ENCODE results near the gene SASH1. TPM values are rescaled to one million over a fixed set of nuclear protein-coding genes. Genes with fewer than 3 reads are reported as not detected.

Gene SASH1
- total and polyA plus RNA-seq, 8 donors, result 5.8 to 82.6 (median 16.3) TPM

DNA sequence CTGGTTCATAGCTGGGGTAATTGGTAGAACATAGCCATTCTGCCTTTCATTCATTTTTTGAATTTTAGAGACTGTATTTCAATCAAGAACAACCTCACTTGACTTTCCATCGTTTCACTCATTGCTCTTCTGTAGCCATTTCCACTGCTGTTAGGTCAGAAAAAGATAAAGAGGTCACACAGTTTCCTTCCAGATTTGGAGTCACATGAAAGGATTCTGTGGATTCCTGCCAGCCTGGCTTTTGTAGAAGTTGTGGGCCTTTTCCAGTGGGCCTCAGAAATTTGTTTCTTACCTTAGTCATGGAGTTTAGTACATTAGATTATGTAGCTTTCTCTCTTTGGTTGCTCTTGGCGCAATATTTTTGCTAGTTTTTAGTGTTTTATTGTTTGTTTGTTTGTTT is 157.8 kb downstream of the SASH1 start:
- Histone ChIP-seq H3K4me3 (no peak overlapping the region), H3K36me3 (no peaks in the 10 kb centered on the region), H3K4me1 (no peaks in the 10 kb centered on the region), H3K27ac (peak overlapping the region in 3 of 5 donors; percentile 5 to 73 (median 36)), H3K27me3 (no peaks in the 10 kb centered on the region), H3K9me3 (no peaks in the 10 kb centered on the region)
- WGBS, 5 donors, result 58 to 76% (median 62%) methylated on average over 2 of the region's 2 CpGs
- intact Hi-C loops (cut with DNase I; ENCODE audit: low total_unique reads), result no loop called here
- no peak for TF ChIP-seq POLR2A (IDR thresholded peaks at IDR 0.05)
- TF ChIP-seq EP300 (IDR thresholded peaks at IDR 0.05), result no peak
- TF ChIP-seq, protein P1, sequence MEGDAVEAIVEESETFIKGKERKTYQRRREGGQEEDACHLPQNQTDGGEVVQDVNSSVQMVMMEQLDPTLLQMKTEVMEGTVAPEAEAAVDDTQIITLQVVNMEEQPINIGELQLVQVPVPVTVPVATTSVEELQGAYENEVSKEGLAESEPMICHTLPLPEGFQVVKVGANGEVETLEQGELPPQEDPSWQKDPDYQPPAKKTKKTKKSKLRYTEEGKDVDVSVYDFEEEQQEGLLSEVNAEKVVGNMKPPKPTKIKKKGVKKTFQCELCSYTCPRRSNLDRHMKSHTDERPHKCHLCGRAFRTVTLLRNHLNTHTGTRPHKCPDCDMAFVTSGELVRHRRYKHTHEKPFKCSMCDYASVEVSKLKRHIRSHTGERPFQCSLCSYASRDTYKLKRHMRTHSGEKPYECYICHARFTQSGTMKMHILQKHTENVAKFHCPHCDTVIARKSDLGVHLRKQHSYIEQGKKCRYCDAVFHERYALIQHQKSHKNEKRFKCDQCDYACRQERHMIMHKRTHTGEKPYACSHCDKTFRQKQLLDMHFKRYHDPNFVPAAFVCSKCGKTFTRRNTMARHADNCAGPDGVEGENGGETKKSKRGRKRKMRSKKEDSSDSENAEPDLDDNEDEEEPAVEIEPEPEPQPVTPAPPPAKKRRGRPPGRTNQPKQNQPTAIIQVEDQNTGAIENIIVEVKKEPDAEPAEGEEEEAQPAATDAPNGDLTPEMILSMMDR (IDR thresholded peaks at IDR 0.05), result no peak
- no peak for TF ChIP-seq POLR2AphosphoS5 (IDR thresholded peaks at IDR 0.05)
- no peak for DNase-seq

- Histone ChIP-seq H3K4me3 (no peak overlapping the region), H3K9me3 (no peaks in the 10 kb centered on the region), H3K36me3 (no peaks in the 10 kb centered on the region), H3K4me1 (no peaks in the 10 kb centered on the region), H3K27me3 (no peaks in the 10 kb centered on the region), H3K27ac (peak overlapping the region in 4 of 5 donors; percentile 44 to 73 (median 58))
- intact Hi-C loops (cut with DNase I; ENCODE audit: low total_unique reads), result no loop called here
- DNase-seq, result no peak
- TF ChIP-seq POLR2A (IDR thresholded peaks at IDR 0.05) (no peak), EP300 (IDR thresholded peaks at IDR 0.05) (peak; percentile 31), POLR2AphosphoS5 (IDR thresholded peaks at IDR 0.05) (peak; percentile 32 to 55 (median 47))
- TF ChIP-seq, protein P1 (IDR thresholded peaks at IDR 0.05), result no peak
- WGBS, 5 donors, result 75 to 87% (median 86%) methylated on average over 5 of the region's 5 CpGs
These were observed 158.5 kb downstream of the SASH1 start for GRCh38 chr6:148501178-148501590.

DNA sequence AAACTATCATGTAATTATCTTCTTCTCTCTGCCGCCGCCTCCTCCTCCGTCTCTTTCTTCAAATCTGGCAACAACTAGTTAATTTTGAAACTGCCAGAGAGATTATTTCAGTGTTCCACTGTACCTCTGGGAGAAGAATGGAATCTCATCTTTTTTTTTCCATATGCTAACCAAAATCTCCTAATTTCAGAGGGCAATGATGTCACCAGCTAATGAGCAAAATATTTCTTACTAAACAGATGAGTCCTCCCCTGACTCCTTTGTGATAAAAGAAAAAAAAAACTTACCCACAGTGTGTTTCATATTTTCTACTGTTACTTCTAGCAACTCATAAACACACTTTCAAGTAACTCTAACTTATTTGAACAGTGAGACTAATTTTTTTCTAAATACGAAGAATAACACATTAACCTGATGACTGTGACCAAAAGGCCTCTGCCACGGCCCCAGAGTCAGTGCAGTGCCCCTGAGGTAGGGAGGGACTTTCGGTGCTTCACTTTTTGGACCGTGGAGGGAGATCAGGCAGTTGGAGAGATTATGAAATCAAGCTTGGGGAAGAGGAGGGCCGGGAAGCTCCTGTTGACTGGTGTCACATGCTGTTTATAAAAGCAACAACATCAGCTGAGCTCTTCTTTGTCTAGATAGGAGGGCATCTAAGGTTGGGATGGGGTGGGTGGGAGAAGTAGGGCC is 159.6 kb downstream of the SASH1 start:
- H3K4me1 ChIP-seq, result peaks cover 0 to under 1% (median 0%) of the 10 kb centered on the region in 4 donors
- peak overlapping the region in 4 of 5 donors; percentile 44 to 73 (median 58) for H3K27ac ChIP-seq
- no peaks in the 10 kb centered on the region for H3K9me3 ChIP-seq
- peak in 1 of 2 donors; percentile 52 for DNase-seq
- 73 to 86% (median 80%) methylated on average over 8 of the region's 8 CpGs for WGBS, 5 donors
- H3K36me3 ChIP-seq, result no peaks in the 10 kb centered on the region
- intact Hi-C loops (cut with DNase I; ENCODE audit: low total_unique reads), result no loop called here
- no peak overlapping the region for H3K4me3 ChIP-seq
- no peaks in the 10 kb centered on the region for H3K27me3 ChIP-seq
- TF ChIP-seq POLR2AphosphoS5 (IDR thresholded peaks at IDR 0.05) (peak in 1 of 3 donors; percentile 15), POLR2A (IDR thresholded peaks at IDR 0.05) (no peak)

- no peaks in the 10 kb centered on the region for H3K9me3 ChIP-seq
- no peaks in the 10 kb centered on the region for H3K27me3 ChIP-seq
- TF ChIP-seq EP300 (IDR thresholded peaks at IDR 0.05), result no peak
- TF ChIP-seq, protein P1 (IDR thresholded peaks at IDR 0.05), result no peak
- TF ChIP-seq POLR2AphosphoS5 (IDR thresholded peaks at IDR 0.05), result no peak
- no peak for TF ChIP-seq POLR2A (IDR thresholded peaks at IDR 0.05)
- WGBS, 5 donors, result 78 to 87% (median 85%) methylated on average over 6 of the region's 6 CpGs
- H3K36me3 ChIP-seq, result no peaks in the 10 kb centered on the region
- DNase-seq, result no peak
- intact Hi-C loops (cut with DNase I; ENCODE audit: low total_unique reads), result no loop called here
- no peak overlapping the region for H3K4me3 ChIP-seq
- peak overlapping the region in 4 of 5 donors; percentile 14 to 73 (median 58) for H3K27ac ChIP-seq
- H3K4me1 ChIP-seq, result peaks cover 0 to 6% (median 2%) of the 10 kb centered on the region in 4 donors
These were observed 160.1 kb downstream of the SASH1 start for GRCh38 chr6:148502773-148503135.

DNA sequence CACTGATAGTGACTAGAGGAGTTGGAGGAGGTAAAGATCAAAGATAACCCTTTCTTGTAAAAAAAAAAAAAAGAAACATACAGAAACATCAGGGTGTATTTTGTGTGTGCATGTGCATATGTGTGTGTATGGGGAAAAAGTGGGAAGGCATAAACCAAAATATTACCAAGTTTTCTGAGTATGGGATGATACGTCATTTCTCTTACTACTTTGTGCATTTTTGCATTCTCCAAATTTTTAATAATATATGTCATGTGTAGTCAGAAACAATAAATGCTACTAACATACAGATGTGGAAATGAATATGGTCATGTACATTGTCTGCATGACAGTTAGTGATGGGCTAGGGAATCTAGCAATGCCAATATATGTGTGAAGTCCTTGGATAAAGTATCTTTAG is 161.1 kb downstream of the SASH1 start:
- no peak overlapping the region for H3K27ac ChIP-seq
- no peak for DNase-seq
- no peaks in the 10 kb centered on the region for H3K9me3 ChIP-seq
- intact Hi-C loops (cut with DNase I; ENCODE audit: low total_unique reads), result no loop called here
- 38 to 97% (median 50%) methylated on average over 1 of the region's 1 CpG for WGBS, 5 donors
- H3K27me3 ChIP-seq, result no peaks in the 10 kb centered on the region
- H3K4me1 ChIP-seq, result peaks cover 0 to 14% (median 7%) of the 10 kb centered on the region in 4 donors
- H3K4me3 ChIP-seq, result no peak overlapping the region
- H3K36me3 ChIP-seq, result no peaks in the 10 kb centered on the region
- TF ChIP-seq POLR2AphosphoS5 (IDR thresholded peaks at IDR 0.05), result no peak
- TF ChIP-seq EP300 (IDR thresholded peaks at IDR 0.05), result no peak
